Stimulated activated CD8-positive, alpha-beta memory T cell treated with anti-CD3 and anti-CD28 coated beads, Interleukin-12 subunit alpha, Interleukin-12 subunit beta, amount 100 ng/mL, for 24 hours (primary cell): ENCODE data around the gene P3H2.
"Not testable (repeated sequence)": the region's sequence is repeated elsewhere in the genome, so short reads cannot be mapped to it uniquely, and the experiment has no call there.

Experiments used
- DNase-seq: peaks from one replicate; pipeline ENCODE4 v3.0.0-alpha.2; 2020; ENCODE audit errors: extremely low read depth

Gene P3H2, protein sequence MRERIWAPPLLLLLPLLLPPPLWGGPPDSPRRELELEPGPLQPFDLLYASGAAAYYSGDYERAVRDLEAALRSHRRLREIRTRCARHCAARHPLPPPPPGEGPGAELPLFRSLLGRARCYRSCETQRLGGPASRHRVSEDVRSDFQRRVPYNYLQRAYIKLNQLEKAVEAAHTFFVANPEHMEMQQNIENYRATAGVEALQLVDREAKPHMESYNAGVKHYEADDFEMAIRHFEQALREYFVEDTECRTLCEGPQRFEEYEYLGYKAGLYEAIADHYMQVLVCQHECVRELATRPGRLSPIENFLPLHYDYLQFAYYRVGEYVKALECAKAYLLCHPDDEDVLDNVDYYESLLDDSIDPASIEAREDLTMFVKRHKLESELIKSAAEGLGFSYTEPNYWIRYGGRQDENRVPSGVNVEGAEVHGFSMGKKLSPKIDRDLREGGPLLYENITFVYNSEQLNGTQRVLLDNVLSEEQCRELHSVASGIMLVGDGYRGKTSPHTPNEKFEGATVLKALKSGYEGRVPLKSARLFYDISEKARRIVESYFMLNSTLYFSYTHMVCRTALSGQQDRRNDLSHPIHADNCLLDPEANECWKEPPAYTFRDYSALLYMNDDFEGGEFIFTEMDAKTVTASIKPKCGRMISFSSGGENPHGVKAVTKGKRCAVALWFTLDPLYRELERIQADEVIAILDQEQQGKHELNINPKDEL

DNA sequence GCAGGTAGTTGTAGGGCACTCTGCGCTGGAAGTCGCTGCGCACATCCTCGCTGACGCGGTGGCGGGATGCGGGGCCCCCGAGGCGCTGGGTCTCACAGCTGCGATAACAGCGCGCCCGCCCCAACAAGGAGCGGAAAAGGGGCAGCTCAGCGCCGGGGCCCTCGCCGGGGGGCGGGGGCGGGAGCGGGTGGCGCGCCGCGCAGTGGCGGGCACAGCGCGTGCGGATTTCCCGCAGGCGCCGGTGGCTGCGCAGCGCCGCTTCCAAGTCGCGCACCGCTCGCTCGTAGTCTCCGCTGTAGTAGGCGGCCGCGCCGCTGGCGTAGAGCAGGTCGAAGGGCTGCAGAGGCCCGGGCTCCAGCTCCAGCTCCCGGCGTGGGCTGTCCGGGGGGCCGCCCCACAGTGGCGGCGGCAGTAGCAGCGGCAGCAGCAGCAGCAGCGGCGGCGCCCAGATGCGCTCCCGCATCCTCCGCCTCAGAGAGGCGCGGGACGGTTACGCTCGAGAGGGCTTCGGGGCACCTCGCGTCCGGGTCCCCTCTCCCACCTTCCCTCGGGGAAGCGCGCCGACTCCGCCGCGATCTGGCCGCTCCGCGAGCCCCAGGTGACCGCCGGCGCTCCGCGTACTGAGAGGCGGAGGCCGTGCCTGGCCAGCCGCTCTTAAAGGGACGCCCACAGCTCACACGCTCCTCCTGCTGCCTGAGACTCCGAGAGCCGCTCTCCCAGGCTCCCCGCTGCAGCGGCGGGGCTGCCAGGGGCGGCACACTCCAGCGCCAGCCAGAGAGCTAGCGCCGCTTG, at the start of gene P3H2:
P3H2 (minus strand) TSS at position 629 of the 792 bp plus-strand sequence; CDS start at position 463, 166 bp downstream.
- no peak for DNase-seq

DNA sequence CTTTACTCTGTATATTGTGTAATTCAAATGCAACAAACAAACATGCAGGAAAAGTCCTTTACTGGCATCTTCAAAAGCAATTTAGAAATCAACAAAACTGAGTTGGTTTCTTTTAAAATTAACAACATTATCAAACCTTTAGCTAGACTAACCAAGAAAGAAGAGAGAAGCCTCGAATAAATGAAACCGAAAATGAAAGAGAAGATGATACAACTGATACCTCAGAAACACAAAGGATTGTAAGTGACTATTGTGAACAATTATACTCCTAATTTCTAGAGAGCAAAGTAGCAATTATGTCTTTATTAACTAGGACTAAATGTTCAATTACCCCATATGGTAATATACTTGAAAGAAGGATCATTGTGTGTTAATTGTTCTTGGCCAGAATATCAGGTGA, 49.2 kb upstream of the P3H2 start:
- no peak for DNase-seq

DNA sequence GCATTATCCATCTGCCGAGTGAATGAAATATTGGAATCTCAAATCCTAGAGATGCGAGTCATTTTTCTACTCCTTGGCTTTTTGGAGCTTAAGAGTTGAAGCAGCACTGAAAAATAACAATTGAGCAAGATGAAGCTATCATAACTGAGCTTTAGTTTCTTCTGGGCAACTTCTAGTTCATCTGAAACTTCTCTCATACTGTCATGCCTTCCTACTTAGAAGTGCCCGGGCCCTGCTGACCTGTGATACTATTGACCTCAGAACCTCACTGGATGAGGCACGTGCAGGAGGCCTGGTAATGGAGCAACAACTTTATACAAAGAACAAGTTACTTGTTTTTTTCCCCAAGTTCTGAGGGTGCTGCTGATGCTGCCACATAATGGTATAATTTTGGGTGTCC, 48.5 kb upstream of the P3H2 start:
- DNase-seq = no peak

DNA sequence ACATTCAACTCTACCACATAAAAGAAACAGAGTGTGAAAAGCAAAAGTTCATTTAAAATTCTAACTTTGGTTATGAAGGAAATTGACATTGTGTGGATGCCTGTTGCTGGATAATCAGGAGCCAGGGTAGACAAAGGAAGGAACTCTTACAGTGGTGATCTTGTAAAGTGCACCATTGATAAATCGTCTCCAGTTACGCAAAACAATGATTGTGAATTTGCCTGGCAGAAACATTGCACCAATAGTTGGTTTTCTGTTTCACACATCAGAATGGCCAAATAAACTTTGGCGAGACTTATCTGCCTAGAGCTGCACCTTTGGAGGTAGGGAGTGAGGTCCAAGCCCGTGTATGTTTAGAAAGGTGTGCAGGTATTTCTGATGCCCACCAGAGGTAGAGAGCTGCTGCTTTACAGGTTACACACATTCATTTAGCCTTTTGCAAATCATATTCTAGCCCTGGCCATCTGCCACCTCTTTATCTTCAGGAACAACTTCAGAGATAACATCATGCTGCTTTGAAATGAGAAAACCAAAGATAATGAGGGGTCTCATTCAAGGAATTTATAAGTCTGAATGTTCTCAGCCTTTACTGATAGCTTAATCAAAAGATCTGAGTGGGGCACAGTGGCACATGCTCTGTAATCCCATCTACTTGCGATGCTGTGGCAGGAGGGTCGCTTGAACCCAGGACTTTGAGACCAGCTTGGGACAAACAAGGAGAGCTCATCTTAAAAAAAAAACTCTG, 47.4 kb upstream of the P3H2 start:
- DNase-seq = no peak

DNA sequence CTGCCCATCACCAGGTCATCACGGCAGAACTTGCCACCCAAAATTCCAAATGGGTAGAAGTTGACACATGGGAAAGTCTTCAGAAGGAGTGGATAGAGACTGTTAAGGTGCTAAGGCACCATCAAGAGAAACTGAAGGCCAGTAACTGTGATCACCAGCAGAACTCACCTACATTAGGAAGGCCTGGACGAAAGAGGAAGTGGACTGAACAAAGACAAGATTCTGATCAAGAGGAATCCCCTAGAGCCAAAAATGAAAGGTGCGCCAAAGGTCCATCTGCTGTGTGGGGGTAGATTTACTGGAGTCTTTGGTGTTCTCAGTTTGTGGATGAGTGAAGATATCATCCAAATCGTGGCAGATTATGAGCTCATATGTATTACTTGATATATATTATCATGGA, 46.3 kb upstream of the P3H2 start:
- no peak for DNase-seq

DNA sequence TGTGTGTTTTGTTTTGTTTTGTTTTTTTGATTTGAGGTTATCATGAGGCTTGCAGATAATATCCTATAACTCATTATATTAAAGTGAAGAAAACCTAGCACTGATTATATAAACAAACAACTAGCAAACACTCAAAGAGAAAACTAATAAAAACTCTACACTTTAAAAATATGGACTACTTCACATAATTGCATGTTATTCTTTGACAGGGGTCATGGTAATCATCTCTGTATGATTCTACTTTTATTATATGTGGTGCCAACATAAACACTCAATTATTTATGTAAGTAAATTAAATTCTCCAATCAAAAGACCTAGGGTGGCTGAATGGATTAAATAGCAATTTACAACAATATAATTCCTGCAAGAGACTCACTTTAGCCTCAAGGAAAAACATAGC, 44.6 kb upstream of the P3H2 start:
- no peak for DNase-seq

DNA sequence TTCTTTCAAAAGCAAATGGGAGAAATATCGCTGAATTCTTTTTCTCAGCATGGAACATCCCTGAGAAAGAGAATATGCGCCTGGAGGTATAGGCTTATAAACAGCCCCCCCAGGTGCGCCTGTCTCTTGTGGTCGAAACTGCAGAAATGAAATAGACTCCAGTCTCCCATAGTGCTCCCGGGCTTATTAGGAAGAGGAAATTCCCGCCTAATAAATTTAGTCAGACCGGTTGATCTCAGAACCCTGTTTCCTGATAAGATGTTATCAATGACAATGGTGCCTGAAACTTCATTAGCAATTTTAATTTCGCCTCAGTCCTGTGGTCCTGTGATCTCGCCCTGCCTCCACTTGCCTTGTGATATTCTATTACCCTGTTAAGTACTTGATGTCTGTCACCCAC, 41.3 kb upstream of the P3H2 start:
- DNase-seq = not testable (repeated sequence)

DNA sequence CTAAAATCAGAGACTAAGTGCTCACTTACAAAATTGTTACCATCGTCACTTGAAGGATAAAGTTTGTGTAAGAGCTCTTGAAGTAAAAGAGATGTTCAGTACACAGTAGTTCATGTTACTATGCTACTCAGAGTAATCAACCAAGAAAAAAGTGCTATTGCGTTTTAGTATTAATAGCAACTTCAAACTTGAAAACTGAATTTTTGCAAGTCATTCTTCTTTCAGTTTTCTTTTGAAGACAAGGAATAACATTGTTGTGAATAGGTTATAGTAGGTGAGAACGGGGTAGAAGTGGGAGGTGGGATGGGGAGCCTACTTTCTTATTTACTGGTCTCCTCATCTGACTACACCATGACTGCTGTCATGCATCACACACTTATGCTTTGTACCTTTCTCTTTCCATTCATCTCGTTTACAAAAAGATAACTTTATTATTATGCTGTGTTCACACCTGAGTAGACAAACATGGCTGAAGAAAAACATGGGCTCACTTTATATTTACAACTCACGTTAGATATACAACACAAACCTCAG, 39.3 kb upstream of the P3H2 start:
- no peak for DNase-seq

DNA sequence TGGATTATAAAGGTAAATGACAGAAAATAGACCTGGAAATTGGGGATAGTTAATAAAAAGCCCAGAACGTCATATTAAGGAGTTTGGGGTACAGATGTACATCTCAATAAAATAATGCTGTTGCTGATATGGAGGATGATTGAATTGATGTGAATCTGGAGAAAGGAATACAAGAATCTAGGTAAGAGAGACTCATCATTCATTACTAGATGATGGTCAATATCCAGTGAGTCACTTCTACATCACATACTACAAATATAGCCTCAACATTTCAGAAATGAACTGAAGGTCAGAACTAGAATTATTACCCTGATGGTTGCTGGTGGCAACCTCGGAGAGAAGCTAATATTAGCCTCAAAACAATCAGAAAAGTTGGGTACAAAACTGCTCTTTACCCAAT, 37.6 kb upstream of the P3H2 start:
- DNase-seq = no peak

DNA sequence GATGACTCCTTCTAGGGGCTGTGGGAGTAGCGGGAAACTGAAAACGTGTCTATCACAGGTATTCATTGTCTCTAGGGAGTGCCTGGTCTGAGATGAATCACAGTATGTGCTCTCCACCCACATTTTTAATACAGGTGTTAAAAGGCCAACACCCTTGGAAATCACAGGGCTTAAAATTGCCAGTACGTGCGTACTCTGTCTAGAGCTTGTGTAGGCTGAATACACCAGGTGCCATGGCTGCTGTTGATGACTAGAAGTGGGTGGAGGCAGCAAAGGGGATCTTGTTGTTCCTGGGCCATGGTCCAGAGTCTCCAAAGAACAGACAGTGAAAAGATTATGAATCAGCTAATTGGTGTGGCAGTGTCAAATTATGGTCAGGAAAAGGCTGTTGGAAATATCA, 35.1 kb upstream of the P3H2 start:
- no peak for DNase-seq

DNA sequence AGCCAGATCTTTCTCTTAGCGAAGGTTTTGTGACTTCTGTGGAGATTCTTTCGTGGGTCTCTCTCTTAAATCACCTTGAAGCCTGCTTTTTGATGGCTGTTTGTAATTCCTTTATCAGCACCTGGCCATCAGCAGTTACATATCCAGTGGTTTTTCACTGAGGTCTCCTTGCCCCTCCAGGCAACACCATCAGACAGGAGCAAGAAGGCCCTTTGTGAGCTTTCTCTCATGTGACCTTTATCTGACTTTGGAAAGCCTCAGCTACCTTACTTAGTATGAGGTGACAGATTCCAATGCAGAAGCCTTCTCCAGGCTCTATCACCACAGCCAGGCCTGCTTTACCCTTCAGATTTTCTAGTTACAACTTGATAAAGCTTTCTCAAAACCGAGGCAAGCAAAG, 30.0 kb upstream of the P3H2 start:
- DNase-seq = no peak

DNA sequence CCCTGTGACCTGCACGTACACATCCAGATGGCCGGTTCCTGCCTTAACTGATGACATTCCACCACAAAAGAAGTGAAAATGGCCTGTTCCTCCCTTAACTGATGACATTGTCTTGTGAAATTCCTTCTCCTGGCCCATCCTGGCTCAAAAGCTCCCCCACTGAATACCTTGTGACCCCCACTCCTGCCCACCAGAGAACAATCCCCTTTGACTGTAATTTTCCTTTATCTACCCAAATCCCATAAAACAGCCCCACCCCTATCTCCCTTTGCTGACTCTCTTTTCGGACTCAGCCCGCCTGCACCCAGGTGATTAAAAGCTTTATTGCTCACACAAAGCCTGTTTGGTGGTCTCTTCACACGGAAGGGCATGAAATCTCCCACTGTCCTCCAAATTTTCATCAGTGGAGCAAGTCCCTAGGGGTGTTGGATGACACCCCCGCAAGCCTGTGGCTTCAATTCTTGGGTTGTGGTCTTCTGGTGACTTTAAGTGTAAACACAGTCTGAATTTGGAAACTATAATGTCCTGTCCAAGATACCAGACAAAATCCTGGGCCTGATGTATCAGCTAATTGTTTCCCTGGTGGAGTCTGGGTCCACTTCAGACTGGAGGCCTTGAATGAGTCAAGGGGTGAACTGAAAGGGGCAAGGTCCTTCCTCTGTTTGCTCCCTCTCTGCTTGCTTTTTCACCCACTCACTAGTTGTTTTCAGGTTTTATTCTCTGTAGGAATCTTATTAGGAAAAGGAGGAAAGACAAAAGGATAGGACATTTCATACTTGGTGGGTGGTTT, 29.3 kb upstream of the P3H2 start:
- DNase-seq = not testable (repeated sequence)

DNA sequence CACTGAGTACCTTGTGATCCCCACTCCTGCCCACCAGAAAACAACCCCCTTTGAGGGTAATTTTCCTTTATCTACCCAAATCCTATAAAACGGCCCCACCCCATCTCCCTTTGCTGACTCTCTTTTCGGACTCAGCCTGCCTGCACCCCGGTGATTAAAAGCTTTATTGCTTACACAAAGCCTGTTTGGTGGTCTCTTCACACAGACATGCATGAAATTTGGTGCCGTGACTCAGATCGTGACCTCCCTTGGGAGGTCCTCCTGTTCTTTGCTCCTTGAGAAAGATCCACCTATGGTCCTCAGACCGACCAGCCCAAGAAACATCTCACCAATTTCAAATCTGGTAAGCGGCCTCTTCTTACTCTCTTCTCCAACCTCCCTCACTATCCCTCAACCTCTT, 24.1 kb upstream of the P3H2 start:
- DNase-seq = not testable (repeated sequence)

DNA sequence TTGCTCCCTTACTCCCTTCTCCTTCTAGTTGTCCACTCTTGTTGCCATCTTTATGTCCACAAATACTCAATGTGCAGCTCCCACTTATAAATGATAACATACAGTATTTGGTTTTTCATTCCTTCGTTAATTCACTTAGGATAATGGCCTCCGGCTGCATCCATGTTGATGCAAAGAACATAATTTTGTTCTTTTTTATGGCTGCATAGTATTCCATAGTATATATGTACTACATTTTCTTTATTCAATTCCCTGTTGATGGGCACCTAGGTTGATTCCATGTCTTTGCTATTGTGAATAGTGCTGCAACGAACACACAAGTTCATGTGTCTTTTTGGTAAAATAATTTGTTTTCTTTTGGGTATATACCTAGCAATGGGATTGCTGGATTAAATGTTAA, 21.3 kb upstream of the P3H2 start:
- no peak for DNase-seq

DNA sequence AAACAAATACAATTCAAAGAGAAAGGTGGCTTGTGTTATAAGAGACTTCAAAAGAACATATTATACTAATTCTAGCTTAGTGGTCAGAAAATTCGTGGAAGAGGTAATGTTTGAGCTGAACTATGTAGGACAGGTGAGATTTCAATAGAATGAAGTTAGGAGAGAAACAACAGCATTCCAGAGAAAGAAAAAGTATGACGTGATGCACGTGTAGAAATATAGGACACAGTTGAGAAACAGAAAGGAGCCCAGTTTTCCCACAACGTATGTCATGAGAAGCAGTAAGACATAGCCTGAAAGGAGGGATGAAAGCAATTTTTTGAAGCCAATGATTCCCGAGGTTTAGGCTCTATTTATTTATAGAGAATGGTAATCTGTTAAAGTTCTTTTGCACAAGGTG, 18.7 kb upstream of the P3H2 start:
- no peak for DNase-seq

DNA sequence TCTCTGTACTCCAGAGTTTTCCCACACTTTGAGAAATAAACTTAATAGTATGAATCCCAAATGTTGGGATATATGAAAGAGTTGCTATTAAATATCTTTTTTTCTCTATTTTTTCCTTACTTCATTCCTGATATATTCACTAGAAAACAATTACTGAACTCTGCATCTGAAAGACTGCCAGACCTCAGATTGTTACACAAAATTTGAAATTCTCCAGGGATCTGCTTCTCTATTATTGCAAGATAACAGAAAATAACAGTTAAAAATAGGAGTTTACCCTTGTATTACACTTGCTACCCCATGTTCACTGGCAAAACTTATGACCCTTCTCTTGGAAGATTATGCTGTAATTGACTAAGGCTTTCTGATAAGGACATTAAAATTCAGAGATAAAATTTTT, 11.7 kb upstream of the P3H2 start:
- DNase-seq = no peak

DNA sequence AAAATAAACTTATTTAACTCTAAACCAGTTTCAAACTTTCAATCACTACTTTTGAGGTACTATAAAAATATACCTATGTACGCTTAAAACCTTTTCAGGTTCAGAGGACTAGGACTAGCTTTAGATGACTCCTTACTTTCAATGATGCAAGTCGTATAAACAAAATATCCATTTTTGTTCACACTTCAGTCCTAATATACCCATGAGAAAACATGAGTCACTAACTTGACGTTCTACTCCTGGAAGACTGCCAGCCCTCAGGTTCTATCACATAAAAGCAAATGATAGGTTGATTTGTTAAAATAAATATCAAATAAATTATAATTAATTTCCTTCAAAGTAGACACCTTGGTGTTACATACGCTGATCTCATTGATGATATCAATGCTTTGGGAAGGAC, 10.6 kb upstream of the P3H2 start:
- no peak for DNase-seq

DNA sequence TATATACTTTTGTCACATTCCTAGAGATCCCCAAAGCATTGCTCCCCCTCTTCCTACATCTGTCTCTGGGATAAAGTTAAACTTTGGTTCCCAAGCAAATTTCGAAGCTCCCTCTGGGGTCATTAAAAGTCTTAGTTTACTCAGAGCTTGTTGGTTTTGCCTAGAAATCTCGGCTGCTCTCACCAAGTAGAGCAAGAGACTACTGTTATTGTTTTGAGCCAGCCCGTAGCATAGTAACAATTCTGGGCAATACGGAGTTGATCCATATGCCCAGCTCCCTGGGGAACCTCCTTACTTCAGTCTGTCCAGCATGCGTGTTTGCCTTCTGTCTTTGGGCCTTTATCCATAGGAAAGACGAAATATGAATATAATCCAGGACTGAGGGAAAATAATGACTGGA, 10.0 kb upstream of the P3H2 start:
- no peak for DNase-seq

DNA sequence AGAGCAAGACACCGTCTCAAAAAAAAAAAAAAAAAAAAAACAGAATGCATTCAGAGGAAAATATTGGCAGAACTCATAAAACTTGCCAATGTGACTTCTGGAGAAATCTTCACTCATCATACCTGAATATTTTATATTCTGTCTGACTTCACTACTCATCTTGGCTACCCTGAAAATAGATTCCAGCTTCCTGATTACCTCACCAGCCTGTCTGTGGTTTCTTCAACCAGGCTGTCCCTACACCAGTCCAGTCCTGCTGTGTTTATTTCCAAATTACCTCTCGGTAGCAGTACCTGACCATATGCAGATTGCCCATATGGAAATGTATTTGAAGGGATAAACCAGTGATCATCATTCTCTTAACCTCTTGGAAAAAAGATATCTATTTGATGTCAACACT, 9.3 kb upstream of the P3H2 start:
- no peak for DNase-seq

DNA sequence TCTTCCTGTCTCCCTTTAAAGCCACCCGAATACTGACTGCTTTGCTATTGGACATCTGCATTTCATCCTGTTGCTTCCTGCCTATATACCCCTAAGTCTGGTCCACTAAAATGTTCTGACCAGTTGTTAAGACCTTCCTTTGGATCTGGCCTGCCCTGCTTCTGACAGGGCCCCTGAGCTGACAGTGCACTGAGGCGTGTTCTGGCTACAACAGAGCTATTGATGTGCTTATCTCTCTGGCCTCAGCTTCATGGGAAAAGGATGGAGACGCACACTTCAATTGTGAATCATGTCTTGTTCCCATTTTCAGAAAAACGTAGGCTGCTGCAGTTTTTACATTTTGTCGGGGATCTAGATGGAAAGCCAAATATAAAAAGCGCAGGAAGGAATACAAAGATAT, 7.1 kb upstream of the P3H2 start:
- no peak for DNase-seq

DNA sequence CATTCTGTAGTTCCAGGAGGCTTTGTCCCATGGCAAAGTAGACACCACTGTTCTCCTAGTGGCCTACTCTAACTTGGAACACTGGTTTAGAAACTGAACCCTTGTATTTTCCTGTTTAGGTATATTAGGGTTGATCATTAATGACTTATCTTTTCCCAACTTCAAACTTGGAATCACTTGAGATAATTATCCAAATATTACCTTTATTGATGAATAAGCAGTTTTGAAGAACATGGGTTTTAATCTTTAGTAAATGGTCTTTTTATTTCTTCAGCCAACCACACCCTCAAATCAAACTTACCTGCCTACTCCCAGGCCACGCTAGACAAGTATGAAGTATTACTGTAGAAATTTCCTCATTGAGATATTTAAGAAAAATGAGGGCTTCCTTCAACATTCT, 6.5 kb upstream of the P3H2 start:
- no peak for DNase-seq
